Peyer's patch (tissue), 4 donors: ENCODE data around the gene FAM117A. TPM values are rescaled to one million over a fixed set of nuclear protein-coding genes. Genes with fewer than 3 reads are reported as not detected.

Source experiments
- DNase-seq, 3 donors: peaks; one replicate each; pipeline ENCODE4 v3.0.0-alpha.2; 2017 to 2019
- H3K27ac ChIP-seq, 4 donors: fragments of 200-600 bp; sonication (generic); one replicate each; pipeline ENCODE4 v1.5.1; 2016 to 2019
- H3K27me3 ChIP-seq, 2 donors: fragments of 200-600 bp; sonication (generic); one replicate each; pipeline ENCODE4 v1.5.1; 2019
- H3K36me3 ChIP-seq, 3 donors: fragments of 200-600 bp; sonication (generic); one replicate each; pipeline ENCODE4 v1.5.1; 2016 to 2019
- H3K4me1 ChIP-seq, 4 donors: fragments of 200-600 bp; sonication (generic); one replicate each; pipeline ENCODE4 v1.5.1; 2016 to 2019
- H3K4me3 ChIP-seq, 4 donors: fragments of 200-600 bp; sonication (generic); 1 replicate in 3 of 4; 2 replicates in 1 of 4; pipeline ENCODE4 v1.5.1; 2016 to 2019; ENCODE audit warnings: mild to moderate bottlenecking in 1 of 4
- H3K9me3 ChIP-seq, 4 donors: fragments of 200-600 bp; sonication (generic); one replicate each; pipeline ENCODE4 v1.5.1; 2016 to 2019; ENCODE audit warnings: mild to moderate bottlenecking in 1 of 4
- CTCF ChIP-seq, 6 experiments: fragments of 450-650 bp in 4 of 6; fragments of 200-600 bp in 2 of 6; sonication (generic) in 1 of 6; IDR thresholded peaks; one replicate each; pipeline ENCODE4 v1.5.1; 2017 to 2019; ENCODE audit warnings: antibody characterized with exemption in 6 of 6, mild to moderate bottlenecking in 3 of 6, moderate library complexity in 1 of 6
- POLR2A ChIP-seq, 2 donors: fragments of 450-650 bp; IDR thresholded peaks; one replicate each; pipeline ENCODE4 v1.5.1; 2017; ENCODE audit warnings: antibody characterized with exemption in 2 of 2, mild to moderate bottlenecking in 2 of 2, moderate library complexity in 2 of 2
- total RNA-seq, 4 donors: library from RNA; depleted of rRNA; stranded (reverse); fragments of >200 nt; gene quantifications; one replicate each; pipeline ENCODE4 v1.1.0, GENCODE V29; 2016

Gene FAM117A
- total RNA-seq = 10 to 100 TPM in 1 of 4 donors, 1 to 10 TPM in 3; 6.5 to 16.5 (median 9.4) TPM

- H3K4me1 ChIP-seq = peaks cover 0 to 27% (median 6%) of the 10 kb centered on the region in 4 donors
- peak within 1 kb of the TSS; percentile 71 to 97 (median 77) for H3K27ac ChIP-seq
- TF ChIP-seq CTCF (IDR thresholded peaks at IDR 0.05) = no peak
- TF ChIP-seq POLR2A (IDR thresholded peaks at IDR 0.05) = peak in 1 of 2 donors; percentile 47
- H3K27me3 ChIP-seq = no peaks in the 10 kb centered on the region
- H3K36me3 ChIP-seq = no peaks in the 10 kb centered on the region
- H3K9me3 ChIP-seq = no peaks in the 10 kb centered on the region
- H3K4me3 ChIP-seq = peak within 1 kb of the TSS; percentile 79 to 89 (median 86)
- DNase-seq = peak; percentile 92 to 99 (median 97)
Measured at GRCh38 chr17:49763735-49764558, at the start of gene FAM117A. TSS of gene FAM117A (minus strand) at chr17:49764131. CDS start at chr17:49764087, 44 bp downstream.

GRCh38 chr17:49809056-49809455 lies 45.1 kb upstream of the FAM117A start:
- H3K9me3 ChIP-seq = no peaks in the 10 kb centered on the region
- no peaks in the 10 kb centered on the region for H3K27me3 ChIP-seq
- peaks cover 0 to 98% (median 5%) of the 10 kb centered on the region in 3 donors for H3K36me3 ChIP-seq
- DNase-seq = no peak
- H3K4me1 ChIP-seq = no peaks in the 10 kb centered on the region
- H3K4me3 ChIP-seq = no peak overlapping the region
- no peak for TF ChIP-seq CTCF (IDR thresholded peaks at IDR 0.05)
- TF ChIP-seq POLR2A (IDR thresholded peaks at IDR 0.05) = no peak
- no peak overlapping the region for H3K27ac ChIP-seq

GRCh38 chr17:49798738-49799137 lies 34.8 kb upstream of the FAM117A start:
- no peaks in the 10 kb centered on the region for H3K9me3 ChIP-seq
- H3K4me3 ChIP-seq = no peak overlapping the region
- no peak for TF ChIP-seq POLR2A (IDR thresholded peaks at IDR 0.05)
- TF ChIP-seq CTCF (IDR thresholded peaks at IDR 0.05) = no peak
- no peaks in the 10 kb centered on the region for H3K27me3 ChIP-seq
- H3K27ac ChIP-seq = no peak overlapping the region
- no peak for DNase-seq
- H3K4me1 ChIP-seq = no peaks in the 10 kb centered on the region
- H3K36me3 ChIP-seq = peaks cover 0 to 97% (median 2%) of the 10 kb centered on the region in 3 donors

GRCh38 chr17:49798182-49798581 lies 34.3 kb upstream of the FAM117A start:
- Histone ChIP-seq H3K27ac (no peak overlapping the region), H3K4me1 (peaks cover 0 to 4% (median 0%) of the 10 kb centered on the region in 4 donors), H3K27me3 (no peaks in the 10 kb centered on the region), H3K36me3 (peaks cover 0 to 97% (median 2%) of the 10 kb centered on the region in 3 donors), H3K9me3 (no peaks in the 10 kb centered on the region), H3K4me3 (no peak overlapping the region)
- no peak for DNase-seq
- TF ChIP-seq CTCF (IDR thresholded peaks at IDR 0.05) (no peak), POLR2A (IDR thresholded peaks at IDR 0.05) (no peak)

GRCh38 chr17:49795372-49795771 lies 31.4 kb upstream of the FAM117A start:
- no peak overlapping the region for H3K4me3 ChIP-seq
- DNase-seq = no peak
- H3K9me3 ChIP-seq = no peaks in the 10 kb centered on the region
- H3K27me3 ChIP-seq = no peaks in the 10 kb centered on the region
- no peak for TF ChIP-seq POLR2A (IDR thresholded peaks at IDR 0.05)
- TF ChIP-seq CTCF (IDR thresholded peaks at IDR 0.05) = no peak
- peaks cover 0 to 13% (median under 1%) of the 10 kb centered on the region in 4 donors for H3K4me1 ChIP-seq
- H3K36me3 ChIP-seq = peaks cover 0 to 85% (median 2%) of the 10 kb centered on the region in 3 donors
- no peak overlapping the region for H3K27ac ChIP-seq
